PC-9 (cell line): ENCODE data around the gene CER1.

Experiments used
- CTCF ChIP-seq: fragments of 200-600 bp; sonication (generic); conservative IDR thresholded peaks from 2 replicates; pipeline ENCODE4 v1.6.1; 2017; ENCODE audit warnings: mixed run types, antibody characterized with exemption, mild to moderate bottlenecking, moderate library complexity
- EZH2 ChIP-seq: fragments of 200-600 bp; sonication (generic); IDR thresholded peaks from 2 replicates; pipeline ENCODE4 v1.8.0; 2017; ENCODE audit warnings: antibody characterized with exemption, low read depth

- TF ChIP-seq CTCF (no peak), EZH2 (no peak)
Observed at GRCh38 chr9:14723301-14723700, 768 bp upstream of the CER1 start.
